ENCODE data around the gene SON.

The SON gene

GRCh38 chr21:33544451-33545195 lies 1.8 kb downstream of the SON start:
- no peak for DNase-seq

- no peak for DNase-seq
Observed at GRCh38 chr21:33546086-33546485, 3.2 kb downstream of the SON start.

- no peak for DNase-seq
Observed at GRCh38 chr21:33549848-33550771, 7.3 kb downstream of the SON start.

- no peak for DNase-seq
Observed at GRCh38 chr21:33550772-33551660, 8.2 kb downstream of the SON start.

GRCh38 chr21:33551664-33552063 lies 8.8 kb downstream of the SON start:
- no peak for DNase-seq

GRCh38 chr21:33552093-33552998 lies 9.5 kb downstream of the SON start:
- no peak for DNase-seq

GRCh38 chr21:33552999-33553598 lies 10.3 kb downstream of the SON start:
- no peak for DNase-seq

- no peak for DNase-seq
Observed at GRCh38 chr21:33554236-33554981, 11.6 kb downstream of the SON start.

GRCh38 chr21:33554982-33555344 lies 12.1 kb downstream of the SON start:
- no peak for DNase-seq

GRCh38 chr21:33557447-33557846 lies 14.6 kb downstream of the SON start:
- no peak for DNase-seq

- no peak for DNase-seq
Observed at GRCh38 chr21:33558777-33559421, 16.1 kb downstream of the SON start.

- no peak for DNase-seq
Observed at GRCh38 chr21:33559813-33560212, 17.0 kb downstream of the SON start.

- no peak for DNase-seq
Observed at GRCh38 chr21:33560965-33561364, 18.1 kb downstream of the SON start.

GRCh38 chr21:33561373-33561772 lies 18.5 kb downstream of the SON start:
- DNase-seq = no peak

- no peak for DNase-seq
Observed at GRCh38 chr21:33562389-33562788, 19.6 kb downstream of the SON start.

- DNase-seq = no peak
Observed at GRCh38 chr21:33566514-33566913, 23.7 kb downstream of the SON start.

GRCh38 chr21:33567914-33568313 lies 25.1 kb downstream of the SON start:
- no peak for DNase-seq

GRCh38 chr21:33568448-33568847 lies 25.6 kb downstream of the SON start:
- DNase-seq = no peak

GRCh38 chr21:33569991-33570390 lies 27.2 kb downstream of the SON start:
- no peak for DNase-seq

- DNase-seq = no peak
Observed at GRCh38 chr21:33572350-33572749, 29.5 kb downstream of the SON start.
